NCI-H1417 treated with DMSO at 0.1 percent for 48 hours (cell line): ENCODE data around the gene THBS2.
"Not testable (repeated sequence)": the region's sequence is repeated elsewhere in the genome, so short reads cannot be mapped to it uniquely, and the experiment has no call there.

Experiments used
- DNase-seq: peaks from one replicate; lab custom pipeline; 2025; lab: John Stamatoyannopoulos, UW

The THBS2 gene

DNA sequence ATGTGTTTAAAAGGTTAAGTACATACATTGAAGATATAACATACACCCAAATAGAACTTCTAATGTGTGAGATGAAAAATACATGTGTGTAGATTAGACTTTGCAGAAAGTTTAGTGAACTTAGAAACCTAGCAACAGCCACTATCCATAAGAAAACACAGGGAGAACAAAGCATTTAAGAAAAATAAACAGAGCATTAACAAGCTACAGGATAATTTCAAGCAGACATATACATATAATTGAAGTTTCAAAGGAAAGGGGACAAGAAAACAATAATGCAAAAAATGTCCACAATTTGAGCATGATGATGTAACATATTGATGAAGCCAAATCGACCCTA is 18.2 kb upstream of the THBS2 start:
- DNase-seq: no peak

DNA sequence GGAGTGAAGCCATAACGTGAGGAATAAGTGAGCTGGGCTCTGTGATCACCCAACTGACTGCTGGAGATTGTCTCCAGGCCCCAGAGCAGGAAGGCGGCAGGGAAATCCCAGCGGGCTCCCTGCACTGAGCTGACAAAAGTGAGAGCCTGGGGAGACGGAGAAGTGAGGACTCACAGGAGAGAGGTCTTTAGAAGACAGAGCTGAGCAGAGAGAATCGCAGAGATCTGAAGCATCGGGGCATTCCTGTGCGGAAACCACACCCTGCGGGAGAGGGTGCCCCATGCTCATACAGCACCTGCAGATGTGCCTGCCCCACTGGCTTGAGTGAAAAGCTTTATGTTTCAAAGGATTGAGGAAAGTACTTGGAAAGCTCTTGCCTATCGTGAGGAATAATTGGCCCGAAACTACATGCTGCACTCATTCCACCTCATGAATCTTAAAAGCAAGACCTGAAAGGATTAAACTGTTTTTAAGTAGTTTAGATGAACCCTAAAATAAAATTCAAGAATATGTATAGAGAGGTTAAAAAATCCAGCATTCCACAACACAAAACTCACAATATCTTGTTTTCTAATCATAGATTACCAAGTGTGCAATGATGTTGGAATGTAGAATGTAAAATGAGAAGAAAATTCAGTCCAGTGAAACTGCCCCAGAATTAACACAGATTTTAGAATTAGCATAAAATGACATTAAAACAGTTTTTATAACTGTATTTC is 17.7 kb upstream of the THBS2 start:
- DNase-seq: no peak

DNA sequence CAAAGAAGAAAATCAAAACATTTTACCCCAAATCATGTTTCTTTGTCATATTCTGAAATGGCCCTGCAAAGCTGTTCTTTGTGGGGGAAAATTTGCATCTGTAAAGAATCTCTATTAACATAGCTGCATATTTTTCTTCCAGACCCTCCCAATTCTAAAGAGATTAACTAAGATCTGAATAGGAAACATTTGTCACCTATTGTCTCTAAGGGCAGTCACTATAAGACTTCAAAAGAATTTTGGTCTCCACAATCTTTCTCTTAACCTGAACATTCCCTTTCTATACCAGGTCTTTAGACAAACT is 16.4 kb upstream of the THBS2 start:
- DNase-seq: not testable (repeated sequence)

- DNase-seq: no peak
These were observed 15.8 kb upstream of the THBS2 start for GRCh38 chr6:169269180-169270076.

- DNase-seq: no peak
These were observed 14.6 kb upstream of the THBS2 start for GRCh38 chr6:169268276-169268675.

GRCh38 chr6:169266746-169267591 is 13.3 kb upstream of the THBS2 start:
- no peak for DNase-seq

GRCh38 chr6:169266261-169266660 is 12.6 kb upstream of the THBS2 start:
- no peak for DNase-seq

GRCh38 chr6:169265486-169266131 is 12.0 kb upstream of the THBS2 start:
- DNase-seq: no peak

GRCh38 chr6:169263836-169264608 is 10.4 kb upstream of the THBS2 start:
- DNase-seq: no peak

DNA sequence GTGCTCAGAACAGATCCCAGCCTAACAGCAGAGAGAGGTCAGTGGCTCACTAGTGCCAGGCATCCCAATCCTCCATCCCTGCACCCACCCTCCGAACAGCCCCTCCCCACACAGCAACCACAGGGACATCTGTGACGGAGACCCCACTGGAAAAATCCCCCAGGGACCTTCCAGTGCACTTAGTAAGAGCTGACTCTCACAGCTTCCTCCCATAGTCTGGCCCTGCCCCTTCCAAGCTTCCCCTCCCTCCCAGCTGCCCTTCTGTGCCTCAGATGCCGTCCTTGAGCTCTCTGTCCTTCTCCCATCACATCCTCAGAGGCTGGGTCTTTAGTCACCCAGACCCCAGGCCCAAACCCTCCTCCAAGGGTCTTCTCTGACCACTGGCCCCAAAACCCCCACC is 9.7 kb upstream of the THBS2 start:
- DNase-seq: no peak

GRCh38 chr6:169262602-169263001 is 9.0 kb upstream of the THBS2 start:
- not testable (repeated sequence) for DNase-seq

- DNase-seq: no peak
These were observed 2.9 kb upstream of the THBS2 start for GRCh38 chr6:169256518-169256917.

DNA sequence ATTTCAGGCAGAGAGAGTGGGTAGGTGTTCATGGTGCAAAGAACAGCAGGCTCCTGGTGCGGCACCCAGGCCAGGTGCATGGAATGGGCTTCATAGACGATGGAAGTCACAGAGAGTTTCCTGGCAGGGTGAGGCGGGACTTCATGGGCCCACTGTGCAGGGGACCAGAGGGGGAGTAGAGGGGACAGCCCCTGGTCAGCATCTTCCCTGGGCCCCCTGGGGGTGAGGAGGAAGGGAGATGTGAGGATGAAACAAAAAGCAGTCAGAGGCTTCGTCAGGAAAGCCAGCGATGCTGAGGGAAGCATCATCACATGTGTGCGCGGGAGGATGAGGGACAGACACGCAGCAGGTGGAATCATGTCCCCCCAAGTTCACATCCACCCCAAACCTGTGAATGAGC is 2.4 kb upstream of the THBS2 start:
- no peak for DNase-seq

DNA sequence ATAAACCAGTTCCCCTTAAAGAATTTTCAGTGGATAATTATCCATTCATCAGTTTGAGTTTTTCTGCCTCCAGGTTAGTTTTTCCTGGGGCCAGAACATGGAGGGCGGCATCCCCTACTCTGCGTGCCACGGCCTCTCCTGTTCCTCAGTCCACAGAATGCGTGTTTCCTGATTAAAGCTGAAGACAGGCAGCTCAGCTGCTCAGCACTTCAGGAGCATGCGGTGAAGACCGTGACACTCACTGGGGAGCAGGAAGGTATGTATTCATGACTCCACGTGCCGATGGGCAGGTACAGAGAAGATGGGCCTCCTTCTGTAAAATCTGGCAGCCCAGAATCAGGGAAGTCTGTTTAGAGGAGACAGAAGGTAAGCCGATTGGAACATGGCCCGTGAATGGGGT is 2.0 kb upstream of the THBS2 start:
- no peak for DNase-seq

GRCh38 chr6:169254456-169255316 is 1.0 kb upstream of the THBS2 start:
- DNase-seq: no peak

DNA sequence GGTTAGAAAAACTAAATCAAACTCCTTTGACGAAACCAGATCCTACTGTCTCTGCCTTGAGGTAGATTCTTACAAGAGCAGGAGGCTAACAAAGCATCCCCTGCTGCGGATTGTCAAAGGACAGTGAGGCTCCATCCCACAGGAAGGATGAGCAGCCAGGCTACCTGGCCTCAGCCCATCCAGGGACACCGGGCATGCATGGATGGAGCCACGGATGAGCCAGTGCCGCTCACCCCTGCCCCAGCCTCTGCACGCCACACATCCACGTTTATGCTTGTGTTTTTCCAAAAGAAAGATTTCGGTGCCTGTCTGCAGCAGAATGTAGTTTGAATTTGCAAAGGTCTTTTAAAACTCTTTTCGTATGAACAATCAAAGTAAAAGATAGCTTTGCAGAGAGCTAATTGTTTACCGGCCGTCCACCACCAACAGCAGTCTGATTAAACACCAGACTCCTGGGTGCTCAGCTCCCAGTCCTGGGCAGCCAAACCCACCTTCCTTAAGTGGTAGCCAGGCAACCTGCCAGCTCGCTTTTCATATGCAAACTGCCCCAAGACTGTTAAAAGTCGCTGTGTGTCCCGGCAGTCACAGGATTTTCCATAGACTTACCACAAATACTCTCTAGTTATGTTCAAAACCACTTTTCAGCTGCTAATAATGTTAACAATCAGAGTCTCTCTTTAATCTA is 999 bp downstream of the THBS2 start:
- no peak for DNase-seq

- no peak for DNase-seq
These were observed 1.7 kb downstream of the THBS2 start for GRCh38 chr6:169251822-169252504.

DNA sequence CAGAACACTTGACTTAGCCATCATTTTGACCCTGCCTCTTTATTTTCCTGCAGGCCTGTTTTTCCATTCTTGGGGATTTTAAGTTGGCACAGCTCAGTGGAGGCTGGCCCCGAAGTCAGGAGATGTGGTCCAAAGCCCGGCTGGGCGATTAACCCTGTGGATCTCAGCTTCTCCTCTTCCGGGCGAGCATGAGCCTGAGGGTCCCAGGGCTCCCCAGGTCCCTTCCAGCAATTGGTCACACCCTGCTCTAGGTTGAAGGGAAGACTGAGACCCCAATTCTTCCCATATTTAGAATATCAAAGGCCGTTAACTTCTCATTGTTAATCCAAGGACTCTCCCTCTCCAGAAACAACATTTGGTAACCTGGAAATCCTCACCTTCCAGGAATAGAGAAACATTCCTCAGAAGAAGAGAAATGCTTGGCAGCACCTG is 2.3 kb downstream of the THBS2 start:
- DNase-seq: no peak

DNA sequence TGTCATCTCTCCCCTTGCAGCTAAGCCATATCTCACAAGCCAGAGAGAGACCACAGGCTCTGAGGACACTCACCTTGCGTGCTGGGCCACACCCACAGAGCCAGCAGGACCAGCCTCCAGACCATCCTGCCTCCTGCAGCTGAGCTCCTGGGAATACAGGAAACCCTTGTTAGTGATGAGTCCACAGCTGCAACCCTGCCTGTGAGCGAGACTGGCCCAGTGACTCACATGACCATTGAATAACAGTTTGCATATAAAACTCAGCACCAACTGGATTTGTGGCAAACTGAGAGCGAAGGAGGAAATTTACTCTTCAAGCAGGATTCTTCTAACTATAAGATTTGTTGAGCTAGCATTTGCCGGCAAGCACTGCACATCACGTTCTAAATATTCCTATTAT is 3.0 kb downstream of the THBS2 start:
- no peak for DNase-seq
